Type B pancreatic cell (in vitro differentiated cells): Measurements from ENCODE around the gene PRELID3B. TPM values are rescaled to one million over a fixed set of nuclear protein-coding genes. Genes with fewer than 3 reads are reported as not detected.

Experiments
- DNase-seq: peaks from one replicate; pipeline ENCODE4 v3.0.0; 2021; ENCODE audit warnings: mixed read lengths; ENCODE audit not compliant: unreplicated experiment; ENCODE audit errors: extremely low spot score
- H3K27ac Mint-ChIP-seq: 2 replicates; pipeline ENCODE4 v1.8.0; 2021; ENCODE audit warnings: mild to moderate bottlenecking, mixed read lengths
- H3K27me3 Mint-ChIP-seq: 2 replicates; pipeline ENCODE4 v1.8.0; 2021; ENCODE audit warnings: mixed read lengths
- H3K36me3 Mint-ChIP-seq: 2 replicates; pipeline ENCODE4 v1.8.0; 2021; ENCODE audit warnings: mixed read lengths
- H3K4me1 Mint-ChIP-seq: one replicate; pipeline ENCODE4 v1.8.0; 2021; ENCODE audit warnings: mixed read lengths; ENCODE audit not compliant: unreplicated experiment
- H3K4me3 Mint-ChIP-seq: 2 replicates; pipeline ENCODE4 v1.8.0; 2021; ENCODE audit warnings: mild to moderate bottlenecking, mixed read lengths
- H3K9me3 Mint-ChIP-seq: 2 replicates; pipeline ENCODE4 v1.8.0; 2021; ENCODE audit warnings: mixed read lengths
- total RNA-seq: library from RNA; stranded (reverse); gene quantifications from 2 replicates; pipeline ENCODE4 v1.2.1, GENCODE V29; 2021; ENCODE audit warnings: low replicate concordance
- TF ChIP-seq, protein P1 (sequence below): fragments of 200-600 bp; sonication (generic); conservative IDR thresholded peaks from 2 replicates; pipeline ENCODE4 v1.5.0; 2021; ENCODE audit warnings: antibody characterized with exemption, mild to moderate bottlenecking

PRELID3B gene
- total RNA-seq, 1 donor from 2014 or later = 45.9 TPM

DNA sequence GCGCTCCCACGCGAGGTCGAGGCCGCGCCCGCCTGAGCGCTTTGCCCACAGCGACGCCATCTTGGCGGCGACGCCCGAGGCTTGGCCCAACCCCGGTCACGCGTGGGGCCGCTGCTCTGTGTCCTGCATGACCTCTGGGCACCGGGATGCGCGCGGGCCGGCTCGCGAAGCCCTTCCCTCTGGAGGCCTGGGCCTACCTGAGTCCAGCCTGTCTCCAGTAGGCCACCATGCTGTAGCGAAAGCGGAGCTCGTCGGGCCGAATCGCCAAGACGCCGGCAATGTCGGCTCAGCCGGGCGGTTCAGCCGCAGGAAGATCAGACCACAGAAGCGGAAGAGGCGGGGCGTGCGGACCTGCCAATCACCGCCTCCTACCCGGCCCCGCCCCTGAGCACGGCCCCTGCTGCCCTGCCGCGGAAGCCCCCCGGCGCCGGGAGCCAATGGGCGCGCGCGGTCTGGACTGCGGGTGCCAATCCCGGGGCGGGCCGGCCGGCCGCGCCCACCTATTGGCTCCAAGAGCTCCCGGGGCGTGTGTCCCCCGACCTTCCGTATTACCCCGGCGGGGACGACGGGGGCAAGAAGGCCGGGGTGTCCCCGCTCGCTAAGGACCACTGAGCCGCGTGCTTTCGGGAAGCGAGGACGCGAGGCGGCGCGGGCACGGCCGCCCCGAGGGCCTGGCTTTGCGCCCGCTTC lies 10.4 kb downstream of the PRELID3B start, which contains the start of gene ATP5F1E:
Gene ATP5F1E (minus strand): TSS at position 313 of the 690 bp plus-strand sequence. CDS start 84 bp downstream, at position 229.
- peak; percentile 97 for DNase-seq
- peak within 1 kb of the TSS; percentile 96 for H3K27ac Mint-ChIP-seq
- no peaks in the 10 kb centered on the region for H3K9me3 Mint-ChIP-seq
- H3K4me3 Mint-ChIP-seq = peak within 1 kb of the TSS; percentile 97
- TF ChIP-seq, protein P1, sequence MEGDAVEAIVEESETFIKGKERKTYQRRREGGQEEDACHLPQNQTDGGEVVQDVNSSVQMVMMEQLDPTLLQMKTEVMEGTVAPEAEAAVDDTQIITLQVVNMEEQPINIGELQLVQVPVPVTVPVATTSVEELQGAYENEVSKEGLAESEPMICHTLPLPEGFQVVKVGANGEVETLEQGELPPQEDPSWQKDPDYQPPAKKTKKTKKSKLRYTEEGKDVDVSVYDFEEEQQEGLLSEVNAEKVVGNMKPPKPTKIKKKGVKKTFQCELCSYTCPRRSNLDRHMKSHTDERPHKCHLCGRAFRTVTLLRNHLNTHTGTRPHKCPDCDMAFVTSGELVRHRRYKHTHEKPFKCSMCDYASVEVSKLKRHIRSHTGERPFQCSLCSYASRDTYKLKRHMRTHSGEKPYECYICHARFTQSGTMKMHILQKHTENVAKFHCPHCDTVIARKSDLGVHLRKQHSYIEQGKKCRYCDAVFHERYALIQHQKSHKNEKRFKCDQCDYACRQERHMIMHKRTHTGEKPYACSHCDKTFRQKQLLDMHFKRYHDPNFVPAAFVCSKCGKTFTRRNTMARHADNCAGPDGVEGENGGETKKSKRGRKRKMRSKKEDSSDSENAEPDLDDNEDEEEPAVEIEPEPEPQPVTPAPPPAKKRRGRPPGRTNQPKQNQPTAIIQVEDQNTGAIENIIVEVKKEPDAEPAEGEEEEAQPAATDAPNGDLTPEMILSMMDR = no peak
- H3K27me3 Mint-ChIP-seq = no peaks in the 10 kb centered on the region
- peaks cover 33% of the 10 kb centered on the region for H3K36me3 Mint-ChIP-seq
- peaks cover 44% of the 10 kb centered on the region for H3K4me1 Mint-ChIP-seq

DNA sequence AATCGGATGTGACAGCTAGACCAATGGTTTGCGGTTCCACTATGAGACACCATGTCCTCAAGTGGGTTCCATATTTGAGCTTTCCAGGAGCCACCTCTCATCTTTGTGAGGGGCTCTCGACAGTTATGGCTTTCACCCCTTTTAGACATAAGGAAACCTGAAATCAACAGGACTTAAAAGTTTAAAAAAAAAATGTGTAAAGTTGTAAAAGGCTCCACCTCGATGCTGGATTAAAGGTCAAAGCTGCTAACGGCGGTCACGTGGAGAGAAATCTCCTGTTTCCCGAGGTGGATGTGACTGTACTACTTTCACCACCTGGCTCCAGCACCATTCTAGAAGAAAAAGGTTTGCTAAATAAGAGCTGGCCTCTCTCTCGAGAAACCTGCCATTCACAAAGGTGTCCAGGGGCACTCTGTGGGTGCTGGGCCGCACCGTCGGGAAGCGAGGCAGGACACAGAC lies 11.0 kb downstream of the PRELID3B start:
- no peaks in the 10 kb centered on the region for H3K9me3 Mint-ChIP-seq
- peaks cover 34% of the 10 kb centered on the region for H3K36me3 Mint-ChIP-seq

DNA sequence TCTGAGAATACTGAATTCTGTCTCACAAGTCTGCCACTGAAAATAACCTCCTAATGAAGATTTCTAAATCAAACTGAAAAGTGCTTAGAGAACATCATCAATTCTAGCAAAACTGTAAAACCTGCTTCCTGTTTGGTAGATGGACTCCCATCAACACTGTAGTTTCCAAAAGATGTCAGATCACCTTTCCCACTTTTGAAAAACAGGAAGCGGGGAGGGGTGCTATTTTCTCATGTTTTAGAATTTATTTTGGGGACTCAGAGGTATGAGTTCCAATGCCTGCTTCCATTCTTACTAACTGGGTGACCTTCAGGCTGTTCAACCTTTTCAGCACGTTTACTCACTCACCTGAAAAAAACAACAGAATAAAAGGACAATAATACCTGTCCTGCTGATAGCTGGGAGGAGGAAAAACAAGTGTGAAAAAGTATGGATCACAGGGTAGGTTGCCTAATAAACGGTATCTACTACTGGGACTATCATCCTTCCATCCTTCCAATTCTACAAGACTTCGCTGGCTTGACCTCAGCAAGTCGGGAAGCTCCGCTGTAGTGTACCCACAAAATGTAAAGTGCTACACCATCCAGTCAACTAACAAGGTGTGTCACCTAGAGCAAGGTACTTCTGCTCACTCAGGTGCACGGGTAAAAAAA lies 11.5 kb downstream of the PRELID3B start:
- DNase-seq = no peak
- H3K27ac Mint-ChIP-seq = peak overlapping the region; percentile 89
- no peaks in the 10 kb centered on the region for H3K9me3 Mint-ChIP-seq
- H3K36me3 Mint-ChIP-seq = peaks cover 34% of the 10 kb centered on the region
- peaks cover 52% of the 10 kb centered on the region for H3K4me1 Mint-ChIP-seq
- TF ChIP-seq, protein P1 = no peak
- H3K4me3 Mint-ChIP-seq = peak overlapping the region; percentile 97
- no peaks in the 10 kb centered on the region for H3K27me3 Mint-ChIP-seq

More for the DNA sequence above, 11.0 kb downstream of the PRELID3B start:
- Mint-ChIP-seq H3K4me3 (peak overlapping the region; percentile 97), H3K4me1 (peaks cover 49% of the 10 kb centered on the region), H3K27ac (peak overlapping the region; percentile 89), H3K27me3 (no peaks in the 10 kb centered on the region)
- TF ChIP-seq, protein P1 = no peak
- DNase-seq = no peak

DNA sequence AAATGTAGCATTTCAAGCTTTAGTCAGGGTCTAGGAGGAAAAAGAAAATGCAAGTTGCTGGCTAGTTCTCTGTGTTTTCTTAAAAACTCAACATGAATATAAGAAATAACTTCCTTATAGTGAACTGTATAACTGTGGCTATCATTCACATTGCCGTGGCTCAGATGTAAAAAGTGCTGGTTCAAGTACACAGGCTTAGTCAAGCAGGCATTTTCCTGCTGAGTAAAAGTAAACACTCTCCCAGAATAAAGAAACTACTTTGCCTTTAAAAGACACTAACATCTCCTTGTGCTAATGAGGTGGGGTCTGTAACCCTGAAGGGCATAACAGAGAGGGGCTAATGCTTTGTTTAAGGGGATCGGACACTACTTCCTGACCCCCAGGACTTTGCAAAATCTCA lies 13.8 kb downstream of the PRELID3B start:
- Mint-ChIP-seq H3K27ac (peak overlapping the region; percentile 27), H3K4me3 (peak overlapping the region; percentile 97), H3K4me1 (peaks cover 53% of the 10 kb centered on the region), H3K27me3 (no peaks in the 10 kb centered on the region), H3K9me3 (no peaks in the 10 kb centered on the region), H3K36me3 (peaks cover 42% of the 10 kb centered on the region)
- DNase-seq = no peak
- TF ChIP-seq, protein P1 = no peak

DNA sequence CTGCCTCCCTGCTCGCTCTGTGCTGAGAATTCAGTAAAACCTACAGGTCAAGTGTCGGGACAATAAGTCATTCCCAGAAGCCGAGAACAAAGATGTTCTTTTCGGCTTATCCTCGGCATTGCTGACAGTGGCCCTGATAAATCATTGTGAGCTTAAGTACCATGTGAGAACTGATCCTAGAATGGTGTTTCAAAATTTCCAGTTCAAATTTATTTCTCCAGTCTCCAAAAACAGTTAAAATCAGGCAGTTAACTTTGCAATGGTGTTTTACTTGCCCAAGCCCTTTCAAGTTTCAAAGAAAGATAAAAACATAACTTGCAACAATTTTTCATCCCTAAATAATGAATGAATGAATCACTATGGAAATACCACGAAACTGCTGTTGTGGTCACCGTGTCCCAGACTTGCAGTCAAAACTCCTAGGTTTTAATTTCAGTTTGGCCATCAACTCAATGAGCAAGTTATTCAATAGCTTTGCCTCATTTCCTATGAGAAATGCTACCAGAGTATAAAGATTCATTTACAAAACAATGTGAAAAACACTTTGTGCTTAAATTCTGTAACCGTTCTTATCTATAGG lies 14.8 kb downstream of the PRELID3B start:
- H3K4me3 Mint-ChIP-seq = peak overlapping the region; percentile 23
- H3K9me3 Mint-ChIP-seq = no peaks in the 10 kb centered on the region
- H3K36me3 Mint-ChIP-seq = peaks cover 44% of the 10 kb centered on the region
- H3K27ac Mint-ChIP-seq = no peak overlapping the region
- no peak for DNase-seq
- H3K4me1 Mint-ChIP-seq = peaks cover 51% of the 10 kb centered on the region
- TF ChIP-seq, protein P1 = no peak
- H3K27me3 Mint-ChIP-seq = no peaks in the 10 kb centered on the region
